Activated T-helper 1 cell treated with Interleukin-2 at 50 U/mL for 16 hours (primary cell): ENCODE measurements around the gene ADGRD1.

ENCODE experiments used
- DNase-seq: peaks from one replicate; pipeline ENCODE4 v3.0.0-alpha.2; 2020; ENCODE audit warnings: low read depth

Gene ADGRD1

DNA sequence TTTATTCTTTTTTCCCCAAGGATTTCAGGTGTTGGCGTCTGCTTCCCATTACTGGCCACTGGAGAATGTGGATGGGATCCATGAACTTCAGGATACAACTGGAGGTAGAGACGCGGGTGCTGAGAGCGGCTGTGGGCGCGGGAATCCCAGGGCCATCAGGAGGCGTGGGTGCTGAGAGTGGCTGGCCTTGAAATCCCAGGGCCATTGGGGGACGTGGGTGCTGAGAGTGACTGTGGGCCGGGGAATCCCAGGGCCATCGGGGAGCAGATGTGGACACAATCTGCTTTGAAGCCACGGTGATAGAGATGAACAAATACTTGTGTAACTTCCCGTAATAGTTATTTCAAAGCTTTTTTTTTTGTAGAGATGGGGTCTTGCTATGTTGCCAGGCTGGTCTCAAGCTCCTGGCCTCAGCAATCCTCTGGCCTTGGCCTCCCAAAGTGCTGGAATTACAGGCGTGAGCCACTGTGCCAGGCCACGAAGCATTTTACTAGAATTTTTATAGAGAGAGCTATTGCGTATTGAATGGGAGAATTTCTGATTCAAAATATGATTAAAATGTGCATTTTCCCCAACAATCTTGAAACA is 12.8 kb downstream of the ADGRD1 start:
- DNase-seq, result no peak

DNA sequence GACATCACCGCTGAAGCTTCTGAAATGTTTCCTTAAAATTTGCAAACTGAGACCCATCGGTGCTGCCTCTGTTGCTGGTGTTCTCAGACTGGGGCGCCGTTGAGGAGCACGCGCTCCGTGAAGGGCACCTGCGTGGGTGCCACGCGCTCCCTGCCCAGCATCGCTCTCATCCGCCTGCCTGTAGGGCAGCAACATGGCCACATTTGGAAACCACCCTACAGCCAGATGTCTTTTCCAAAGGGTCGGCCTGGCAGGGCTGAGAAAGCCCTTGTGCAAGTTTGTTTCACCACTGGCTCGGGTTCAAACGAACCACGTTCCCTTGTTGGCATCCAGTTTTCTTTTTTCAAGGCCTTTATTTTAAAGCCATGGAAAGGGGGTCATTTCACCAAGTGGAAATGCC is 13.9 kb downstream of the ADGRD1 start:
- no peak for DNase-seq

DNA sequence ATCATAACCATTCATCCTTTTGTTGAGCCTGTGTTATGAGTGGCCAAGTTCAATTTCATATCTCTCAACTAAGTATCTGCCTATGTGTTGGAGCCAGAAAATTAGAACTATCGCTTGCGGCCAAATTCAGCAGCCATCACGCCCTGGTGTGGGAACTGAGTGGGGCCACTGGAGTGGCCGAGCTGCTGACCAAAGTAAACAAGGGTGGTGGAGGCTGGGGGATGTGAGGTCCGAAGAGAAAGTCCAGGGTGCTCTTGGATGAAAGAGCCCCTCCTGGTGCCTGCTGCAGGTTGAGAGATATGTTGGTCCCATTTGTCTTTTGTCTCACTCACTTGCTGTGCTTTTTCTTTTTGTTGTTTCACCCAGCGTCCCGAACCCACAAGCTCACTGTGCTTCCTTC is 14.9 kb downstream of the ADGRD1 start:
- no peak for DNase-seq

DNA sequence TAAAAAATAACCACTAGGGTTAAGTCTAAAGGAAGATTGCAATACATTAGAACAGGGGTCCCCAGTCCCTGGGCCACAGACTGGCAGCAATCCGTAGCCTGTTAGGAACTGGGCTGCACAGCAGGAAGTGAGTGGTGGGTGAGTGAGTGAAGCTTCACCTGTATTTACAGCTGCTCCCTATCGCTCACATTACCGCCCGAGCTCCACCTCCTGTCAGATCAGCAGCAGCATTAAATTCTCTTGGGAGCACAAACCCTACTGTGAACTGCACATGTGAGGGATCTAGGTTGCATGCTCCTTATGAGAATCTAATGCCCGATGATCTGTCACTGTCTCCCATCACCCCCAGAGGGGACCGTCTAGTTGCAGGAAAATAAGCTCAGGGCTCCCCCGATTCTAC is 15.5 kb downstream of the ADGRD1 start:
- DNase-seq, result no peak

DNA sequence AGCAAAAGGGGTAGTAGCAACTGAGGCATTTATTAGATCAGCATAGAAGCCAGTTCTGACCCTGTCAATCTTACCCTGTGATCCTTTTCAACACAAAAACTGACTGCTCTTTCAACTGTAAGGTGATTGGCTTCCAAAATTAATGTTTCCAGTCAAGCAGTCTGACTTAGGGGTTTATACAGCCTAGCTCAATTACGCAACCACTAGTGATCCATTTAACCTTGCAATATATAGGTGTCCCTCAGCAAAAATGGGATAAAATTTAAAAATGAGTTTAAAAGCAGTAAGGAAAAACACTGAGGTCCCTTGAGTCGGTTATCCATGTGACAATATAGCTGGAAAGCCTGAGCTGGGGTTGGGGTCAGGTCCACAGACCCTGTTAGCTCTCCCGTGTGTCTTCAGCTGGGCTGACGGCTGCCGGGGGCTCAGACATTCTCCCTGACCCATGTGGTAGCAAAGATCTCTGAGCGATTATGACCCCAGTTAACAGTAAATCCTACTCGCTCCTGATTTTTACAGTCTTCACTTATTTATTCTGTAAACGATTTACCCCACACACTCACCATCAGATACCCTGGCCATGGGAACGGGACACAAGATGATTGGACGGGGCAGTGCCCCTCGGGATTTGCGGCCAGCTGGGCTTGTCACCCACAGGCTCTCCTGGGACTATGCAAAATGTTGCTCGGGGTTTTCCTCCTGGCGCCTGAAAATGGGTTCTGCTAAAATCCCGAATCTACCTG is 16.6 kb downstream of the ADGRD1 start:
- no peak for DNase-seq

DNA sequence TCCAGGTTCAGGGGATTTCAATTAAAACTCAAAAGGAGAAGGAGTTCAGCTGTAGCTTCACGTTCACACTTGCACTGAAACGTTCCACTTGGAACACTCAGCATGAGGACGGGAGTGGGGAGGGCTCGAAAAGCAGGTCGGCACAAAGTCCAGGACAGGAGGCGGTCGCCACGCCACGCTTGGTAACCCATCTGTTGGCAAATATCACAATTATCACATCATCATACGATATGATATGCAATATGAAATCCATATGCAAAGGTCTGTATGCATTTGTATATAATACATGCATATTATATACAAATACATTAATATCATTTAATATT is 17.2 kb downstream of the ADGRD1 start:
- no peak for DNase-seq

DNA sequence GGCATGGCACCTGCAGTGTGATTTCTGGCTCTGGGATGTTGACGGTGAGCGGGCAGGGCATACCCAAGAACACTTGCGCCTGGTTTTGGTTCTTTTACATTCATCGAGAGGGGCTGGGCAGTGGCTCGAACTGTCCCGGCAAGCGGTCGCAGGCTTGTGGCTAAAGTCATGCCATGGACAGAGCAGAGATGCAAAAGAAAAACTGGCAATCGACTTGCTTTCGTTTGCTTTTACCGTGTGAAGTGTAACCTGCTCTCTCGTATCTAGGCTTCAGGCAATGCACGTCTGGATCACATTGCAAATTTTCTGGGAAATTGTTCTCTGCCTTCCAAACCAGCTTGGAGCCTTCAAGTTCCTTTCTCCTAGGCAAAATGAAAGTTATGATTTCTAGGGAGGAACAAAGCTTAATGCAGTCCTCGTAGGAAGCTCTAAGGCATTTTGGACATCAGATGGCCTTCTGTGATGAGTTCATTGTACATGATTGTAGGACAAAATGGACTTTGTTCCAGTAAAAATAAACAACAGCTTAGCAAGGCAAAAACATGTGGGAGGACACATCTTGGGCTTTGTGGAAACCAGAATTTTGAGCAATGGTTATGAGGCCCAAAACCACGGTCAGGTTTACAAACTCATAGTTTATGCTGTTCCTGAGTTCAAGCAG is 18.3 kb downstream of the ADGRD1 start:
- DNase-seq, result no peak

DNA sequence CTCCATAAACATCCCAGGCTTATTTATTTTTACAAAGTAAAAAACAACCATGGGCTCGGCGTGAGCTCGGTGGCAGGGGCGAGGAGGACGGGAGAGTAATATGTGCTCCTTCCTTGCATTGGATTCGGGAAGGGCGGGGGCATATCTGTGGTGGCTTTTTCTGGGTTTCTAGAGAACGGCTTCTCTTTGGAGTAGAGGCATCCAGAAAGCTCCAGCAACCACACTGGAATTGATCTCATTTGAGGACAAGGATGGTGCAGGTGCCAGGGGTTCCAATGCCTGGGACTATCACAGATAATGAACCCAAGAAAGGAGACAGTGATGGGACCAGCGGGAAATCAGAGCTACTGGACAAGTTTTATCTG is 18.9 kb downstream of the ADGRD1 start:
- DNase-seq, result no peak

DNA sequence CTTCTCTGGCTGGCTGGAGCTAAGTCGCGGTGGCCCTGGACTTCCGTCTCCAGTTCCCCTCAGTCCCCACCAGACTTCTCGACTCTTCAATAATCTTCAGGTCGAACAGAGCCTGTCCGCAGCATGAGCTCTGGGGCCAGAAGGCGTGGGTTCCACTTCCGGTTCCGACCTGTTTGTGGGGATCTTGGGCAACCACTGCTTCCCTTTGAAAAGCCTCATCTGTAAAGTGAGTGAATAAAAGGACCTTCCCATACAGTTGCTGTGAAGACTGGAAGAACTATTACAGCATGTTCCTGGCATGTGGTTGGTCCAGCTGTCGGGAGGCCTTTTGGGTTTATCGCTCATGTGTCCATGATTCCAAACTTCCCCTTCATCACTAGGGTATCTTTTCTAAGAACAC is 19.4 kb downstream of the ADGRD1 start:
- no peak for DNase-seq

DNA sequence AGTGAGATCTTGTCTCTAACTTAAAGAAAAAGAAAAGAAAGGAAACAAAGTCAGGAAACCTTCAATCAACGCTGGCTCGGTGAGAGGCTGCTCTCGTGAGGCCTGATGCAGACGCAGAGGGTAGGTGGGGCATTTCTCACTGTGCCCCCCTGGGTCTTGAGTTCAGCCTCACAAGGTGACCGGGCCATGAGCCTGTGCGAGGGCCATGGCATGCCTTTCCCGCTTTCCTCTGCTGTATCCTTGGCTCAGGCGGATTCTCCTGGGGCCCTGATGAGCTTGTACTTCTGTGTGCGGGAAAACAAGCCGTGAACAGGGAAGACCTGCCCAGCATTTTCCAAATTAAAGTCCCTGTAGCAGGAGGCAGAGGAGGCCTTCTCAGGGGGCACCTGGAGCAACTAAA is 20.2 kb downstream of the ADGRD1 start:
- no peak for DNase-seq

DNA sequence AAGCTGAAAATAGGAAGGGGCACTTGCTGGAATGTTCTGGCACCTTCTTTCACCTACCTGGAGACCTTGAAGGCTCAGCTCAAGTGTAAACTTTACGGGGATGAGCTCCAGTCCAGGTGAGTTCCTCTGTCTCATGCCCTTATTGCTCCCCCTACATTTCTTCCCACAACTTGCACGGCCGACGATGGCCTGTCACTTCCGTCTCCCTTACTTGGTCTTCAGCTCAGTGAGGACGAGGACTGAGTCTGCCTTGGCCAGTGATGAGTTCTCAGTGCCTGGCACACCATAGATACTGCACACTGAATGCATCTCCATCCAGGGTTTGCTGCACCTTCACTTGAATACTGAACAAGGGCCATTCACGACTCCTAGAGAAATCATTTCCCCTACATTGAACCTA is 21.4 kb downstream of the ADGRD1 start:
- no peak for DNase-seq

DNA sequence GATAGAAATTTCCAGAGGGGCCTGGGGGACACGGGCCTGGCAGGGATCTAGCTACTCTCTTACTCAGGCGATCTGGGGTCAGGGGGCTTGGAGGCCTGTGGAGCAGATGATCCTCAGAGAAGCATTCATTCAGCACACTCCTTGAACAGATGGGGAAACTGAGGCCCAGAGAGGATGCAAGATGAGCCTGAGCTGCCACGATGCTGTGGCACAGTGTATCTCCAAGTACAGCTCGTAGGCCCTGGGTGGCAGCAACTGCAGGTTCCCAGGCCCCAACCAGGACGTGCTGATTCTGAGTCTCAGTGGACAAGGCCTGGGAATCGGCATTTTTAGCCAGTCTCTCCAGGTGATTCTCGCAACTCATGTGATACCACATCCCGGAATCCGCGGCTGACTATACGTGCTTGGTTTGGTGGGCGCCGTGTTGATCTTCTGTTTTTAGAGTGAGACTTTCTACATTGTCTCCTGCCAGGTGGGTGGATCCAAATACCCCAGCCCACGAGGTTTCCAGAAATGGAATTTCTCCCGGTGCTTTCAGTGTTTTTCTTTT is 22.5 kb downstream of the ADGRD1 start:
- DNase-seq, result no peak

DNA sequence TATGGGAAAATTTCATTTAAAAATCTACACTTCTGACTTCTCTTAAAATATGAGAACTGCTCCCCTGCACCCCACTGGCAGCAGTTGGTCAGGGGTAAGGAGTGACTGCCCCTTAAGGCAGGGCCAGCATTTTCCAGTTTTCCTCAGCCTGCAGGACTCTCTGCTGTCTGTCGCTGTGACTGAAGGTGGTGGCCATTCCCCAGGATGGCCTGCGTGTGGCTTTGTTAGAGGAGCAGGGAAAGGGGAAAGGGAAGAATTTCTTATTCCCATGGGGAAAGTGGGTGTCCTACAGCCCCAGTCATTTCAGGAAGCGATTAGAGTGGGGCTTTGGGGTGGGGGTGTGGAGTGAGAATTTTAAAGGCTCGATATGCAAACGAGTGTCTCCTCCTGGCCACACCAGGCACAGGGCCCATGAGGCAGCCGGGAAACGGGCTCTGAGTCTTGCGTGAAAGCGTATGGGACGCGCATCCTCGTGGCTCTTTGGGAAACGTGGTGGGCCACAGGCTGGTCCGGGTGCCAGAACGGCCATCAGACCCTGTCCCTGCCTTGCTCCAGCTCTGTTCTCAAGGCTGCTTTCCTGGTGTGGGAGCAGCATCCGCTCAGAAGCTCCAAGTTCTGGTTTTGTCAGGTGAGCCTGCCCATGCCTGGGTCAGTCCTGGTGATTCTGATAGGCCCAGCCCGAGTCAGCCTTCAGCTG is 23.5 kb downstream of the ADGRD1 start:
- no peak for DNase-seq

DNA sequence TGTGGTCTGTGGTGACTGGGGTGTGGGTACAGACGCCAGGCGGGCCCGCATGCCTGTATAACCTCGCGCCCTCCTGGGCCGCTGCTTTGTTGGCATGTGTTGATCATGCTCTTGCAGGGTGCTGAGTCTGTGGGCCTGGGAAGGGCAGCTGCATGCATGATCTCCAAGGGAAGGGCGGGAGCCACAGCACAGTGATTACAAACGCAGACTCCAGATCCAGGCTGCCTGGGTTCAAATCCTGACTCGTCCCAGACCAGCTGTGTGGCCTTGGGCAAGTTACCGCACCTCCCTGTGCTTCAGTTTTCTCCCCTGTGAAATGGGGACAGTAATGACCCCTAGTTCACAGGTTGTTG is 24.0 kb downstream of the ADGRD1 start:
- DNase-seq, result no peak

DNA sequence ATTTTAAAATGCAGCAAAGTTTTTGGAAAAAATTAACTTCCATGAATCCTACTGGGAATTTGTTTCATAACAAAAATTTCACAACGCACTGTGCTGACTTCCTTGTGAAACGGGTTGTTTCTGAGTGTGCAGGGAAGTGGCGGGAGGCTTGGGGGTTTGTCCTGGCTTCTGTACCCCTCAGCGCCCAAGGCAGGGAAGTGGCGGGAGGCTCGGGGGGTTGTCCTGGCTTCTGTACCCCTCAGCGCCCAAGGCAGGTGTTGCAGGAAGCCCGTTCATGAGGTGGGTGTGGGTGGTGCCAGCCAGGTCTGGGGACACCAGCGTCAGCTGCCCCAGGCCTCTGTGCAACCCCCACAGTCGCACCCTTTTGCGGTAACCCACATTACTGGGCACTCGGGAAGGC is 25.1 kb downstream of the ADGRD1 start:
- DNase-seq, result no peak

DNA sequence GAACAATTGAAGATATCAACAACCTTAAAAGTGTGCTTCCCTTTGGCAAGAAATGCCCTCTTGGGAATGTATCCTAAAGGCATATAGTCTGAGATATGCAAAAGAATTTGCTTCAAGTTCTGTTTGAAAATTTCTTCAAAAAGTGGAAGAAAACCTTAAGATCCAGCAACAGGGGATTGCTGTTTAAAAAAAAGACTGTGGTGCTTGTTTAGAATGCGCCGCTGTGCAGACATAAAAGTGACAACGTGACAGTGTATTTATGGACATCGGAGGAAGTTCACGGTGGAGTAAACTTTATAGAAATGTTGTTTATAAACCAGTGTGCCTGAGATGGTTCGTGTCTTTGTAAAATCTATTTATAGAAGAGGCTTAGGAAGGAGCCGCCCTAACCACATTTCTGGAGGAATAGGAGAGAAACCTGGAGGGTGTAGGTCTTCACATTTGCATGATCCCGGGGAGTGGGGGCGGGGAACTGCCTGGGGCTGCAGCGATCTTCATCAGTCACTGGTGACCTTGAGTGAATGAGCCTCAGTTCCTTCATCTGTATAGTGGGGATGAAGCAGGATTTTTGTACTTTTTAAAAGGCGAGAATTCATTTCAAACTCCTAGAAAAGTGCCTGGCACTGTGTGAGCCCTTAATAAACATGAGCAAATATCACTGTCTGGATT is 27.5 kb downstream of the ADGRD1 start:
- DNase-seq, result no peak

DNA sequence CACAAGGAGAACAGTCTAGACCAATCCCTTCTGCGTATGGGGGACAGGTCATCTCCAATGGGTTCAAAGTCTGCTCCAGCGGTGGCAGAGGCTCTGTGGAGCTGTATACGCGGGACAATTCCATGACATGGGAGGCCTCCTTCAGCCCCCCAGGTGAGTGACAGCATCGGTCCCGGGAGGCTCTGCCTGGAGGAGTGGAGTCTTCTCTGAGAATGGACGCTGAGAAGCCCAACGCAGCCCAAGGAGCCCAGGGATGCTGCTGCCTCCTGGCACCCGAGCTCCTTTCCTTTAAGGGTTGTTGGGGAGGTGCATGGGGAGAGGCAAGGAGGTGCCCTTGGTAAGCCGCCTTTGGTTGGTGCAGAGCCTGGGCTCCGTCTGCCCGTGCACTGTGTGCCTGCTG is 28.2 kb downstream of the ADGRD1 start:
- no peak for DNase-seq

DNA sequence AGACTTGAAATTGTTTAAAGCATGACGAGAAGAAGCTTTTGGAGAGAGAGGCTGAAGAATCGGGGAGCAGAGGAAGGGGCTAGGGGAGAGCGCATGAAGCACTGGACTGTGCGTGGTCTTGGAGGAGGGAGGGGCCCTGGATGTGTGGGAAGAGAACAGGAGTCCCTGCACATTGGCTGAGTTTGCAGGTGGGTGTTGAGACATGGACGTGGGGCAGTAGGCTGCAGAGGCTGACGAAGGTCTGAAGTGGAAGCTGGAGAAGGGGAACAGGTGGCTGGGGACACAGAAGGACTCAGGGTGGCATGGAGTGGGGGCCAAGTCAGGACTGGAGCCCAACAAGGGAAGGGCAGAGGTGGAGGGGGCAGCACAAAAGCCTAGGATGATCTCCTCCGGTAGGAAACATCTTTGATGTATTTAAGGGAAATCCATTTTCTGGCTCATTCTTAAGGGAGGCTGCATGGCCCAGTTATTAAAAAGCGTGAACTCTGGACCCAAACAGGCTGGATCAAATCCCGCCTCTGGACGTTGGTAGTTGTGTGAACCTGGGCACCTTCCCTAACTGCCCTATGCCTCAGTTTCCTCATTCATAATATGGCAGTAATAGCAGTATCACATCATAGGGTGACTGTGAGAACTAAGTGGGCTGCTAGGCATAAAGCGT is 29.0 kb downstream of the ADGRD1 start:
- DNase-seq, result no peak

DNA sequence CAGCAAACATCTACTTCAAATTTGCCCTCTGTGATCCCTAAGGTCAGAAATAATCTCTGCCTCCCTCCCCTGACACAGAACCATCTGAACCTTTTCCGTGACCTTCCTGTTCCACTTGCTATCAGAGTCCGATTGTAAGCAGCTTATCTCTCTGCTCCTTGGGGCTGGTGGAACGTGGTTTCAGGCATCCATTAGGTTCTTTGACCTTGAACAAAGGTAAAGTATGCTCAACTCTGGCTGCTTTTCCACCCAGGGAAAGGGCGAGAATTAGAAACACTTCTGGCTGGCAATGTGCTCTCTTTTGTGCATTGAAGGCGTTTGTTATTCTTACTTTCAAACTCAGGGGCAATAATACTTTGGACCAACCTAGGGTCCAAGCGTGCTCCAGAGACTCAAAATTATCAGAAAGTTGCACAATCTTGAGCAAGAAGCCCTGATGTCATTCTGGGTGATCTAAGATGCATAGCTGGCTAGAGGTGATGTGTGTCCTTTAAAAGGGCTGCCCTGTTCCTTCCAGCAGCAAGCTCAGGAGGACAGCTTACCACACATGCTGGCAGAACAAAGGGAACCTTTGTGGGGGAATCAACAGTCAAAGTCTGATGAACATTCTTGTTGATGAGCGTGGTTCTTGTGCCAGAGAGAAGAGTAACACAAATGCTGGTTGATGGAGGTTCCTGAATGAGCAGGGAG is 29.8 kb downstream of the ADGRD1 start:
- no peak for DNase-seq

DNA sequence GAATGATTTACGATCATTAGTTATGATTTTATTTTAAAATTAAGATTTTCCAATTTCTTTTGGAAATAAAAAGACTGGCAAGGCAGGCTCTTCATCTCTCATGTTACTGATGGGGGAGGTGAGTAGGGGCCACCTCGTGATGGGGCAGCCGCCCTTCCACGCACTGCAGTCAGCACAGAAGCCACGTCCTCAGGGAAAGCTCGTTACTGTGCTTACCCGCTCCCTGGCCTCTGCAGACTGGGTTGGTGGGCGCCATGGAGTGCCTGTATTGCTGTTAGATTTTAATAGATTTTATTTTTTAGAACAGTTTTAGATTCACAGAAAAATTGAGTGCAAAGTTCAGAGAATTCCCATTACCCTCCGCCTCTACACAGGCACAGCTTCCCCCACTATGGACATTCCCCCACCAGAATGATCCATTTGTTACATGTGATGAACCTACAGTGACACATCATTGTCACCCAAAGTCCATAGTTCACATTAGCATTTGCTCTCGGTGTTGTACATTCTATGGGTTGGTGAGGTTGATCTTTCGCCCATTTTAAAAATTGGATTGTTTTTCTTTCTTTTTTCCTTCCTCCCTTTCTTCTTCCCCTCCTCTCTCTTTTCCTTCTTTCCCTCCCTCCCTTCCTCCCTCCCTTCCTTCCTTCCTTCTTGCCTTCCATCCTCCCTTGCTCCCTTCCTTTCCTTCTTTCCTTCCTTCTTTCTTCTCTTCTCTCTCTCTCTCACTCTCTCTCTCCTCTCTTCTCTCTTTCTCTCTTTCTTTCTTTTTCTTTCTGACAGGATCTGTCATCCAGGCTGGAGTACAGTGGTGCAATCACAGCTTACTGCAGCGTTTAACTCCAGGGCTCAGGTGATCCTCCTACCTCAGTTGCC is 30.7 kb downstream of the ADGRD1 start:
- DNase-seq, result no peak
